Neuronal stem cell (in vitro differentiated cells): ENCODE results near the gene TIMP2.

Source experiments
- DNase-seq: peaks from one replicate; pipeline ENCODE4 v3.0.0-alpha.2; 2013; ENCODE audit warnings: low spot score
- H2AFZ ChIP-seq: one replicate; pipeline ENCODE4 v1.6.1; 2013; ENCODE audit warnings: mild to moderate bottlenecking, low read length, inconsistent platforms
- H2AK5ac ChIP-seq: 2 replicates; pipeline ENCODE4 v1.6.1; 2013; ENCODE audit warnings: low read depth, mild to moderate bottlenecking, inconsistent platforms, low read length, moderate library complexity, mixed read lengths
- H2BK120ac ChIP-seq: 2 replicates; pipeline ENCODE4 v1.6.1; 2013; ENCODE audit warnings: low read depth, mild to moderate bottlenecking, inconsistent platforms, low read length, moderate library complexity, mixed read lengths
- H2BK12ac ChIP-seq: one replicate; pipeline ENCODE4 v1.6.1; 2013; ENCODE audit warnings: low read length, inconsistent platforms
- H2BK15ac ChIP-seq: 2 replicates; pipeline ENCODE4 v1.6.1; 2013; ENCODE audit warnings: mild to moderate bottlenecking, low read length, inconsistent platforms, mixed read lengths
- H2BK5ac ChIP-seq: one replicate; pipeline ENCODE4 v1.6.1; 2013; ENCODE audit warnings: inconsistent platforms, mild to moderate bottlenecking, low read length, moderate library complexity
- H3K14ac ChIP-seq: one replicate; pipeline ENCODE4 v1.6.1; 2013; ENCODE audit warnings: low read length, inconsistent platforms
- H3K18ac ChIP-seq: 2 replicates; pipeline ENCODE4 v1.6.1; 2013; ENCODE audit warnings: low read length, inconsistent platforms
- H3K23ac ChIP-seq: 2 replicates; pipeline ENCODE4 v1.6.1; 2013; ENCODE audit warnings: low read depth, mild to moderate bottlenecking, mixed read lengths, low read length, inconsistent platforms; ENCODE audit not compliant: poor library complexity
- H3K27ac ChIP-seq: replicated peaks from 3 replicates; pipeline ENCODE4 v1.5.1; 2013; ENCODE audit warnings: low read length, inconsistent platforms
- H3K27me3 ChIP-seq, 3 experiments: 2 replicates each; pipeline ENCODE4 v1.6.1; 2013; ENCODE audit warnings: low read length in 3 of 3, mild to moderate bottlenecking in 2 of 3, inconsistent platforms in 1 of 3, low read depth in 1 of 3, mixed read lengths in 1 of 3, moderate library complexity in 1 of 3; ENCODE audit not compliant: control insufficient read depth in 3 of 3, insufficient read depth in 3 of 3
- H3K36me3 ChIP-seq, 2 donors: replicated peaks in 1 of 2; 2 replicates each; pipeline ENCODE4 v1.6.1; 2013; ENCODE audit warnings: low read length in 2 of 2; ENCODE audit not compliant: control insufficient read depth in 2 of 2, insufficient read depth in 2 of 2
- H3K4ac ChIP-seq: 2 replicates; pipeline ENCODE4 v1.6.1; 2013; ENCODE audit warnings: inconsistent platforms, mild to moderate bottlenecking, low read length, moderate library complexity
- H3K4me1 ChIP-seq, 2 donors: 1 replicate in 1 of 2; 2 replicates in 1 of 2; pipeline ENCODE4 v1.6.1; 2013; ENCODE audit warnings: low read length in 2 of 2, low read depth in 1 of 2; ENCODE audit not compliant: control insufficient read depth in 2 of 2, insufficient read depth in 1 of 2
- H3K4me2 ChIP-seq: one replicate; pipeline ENCODE4 v1.6.1; 2013; ENCODE audit warnings: mild to moderate bottlenecking, low read length, inconsistent platforms; ENCODE audit not compliant: insufficient read depth, poor library complexity, severe bottlenecking
- H3K4me3 ChIP-seq, 2 donors: 2 replicates each; pipeline ENCODE4 v1.5.1; 2013; ENCODE audit warnings: low read length in 2 of 2, mild to moderate bottlenecking in 2 of 2, inconsistent platforms in 1 of 2, moderate library complexity in 1 of 2
- H3K79me1 ChIP-seq: one replicate; pipeline ENCODE4 v1.6.1; 2013; ENCODE audit warnings: low read depth, mild to moderate bottlenecking, inconsistent platforms, low read length, moderate library complexity
- H3K9ac ChIP-seq: one replicate; pipeline ENCODE4 v1.6.1; 2013; ENCODE audit warnings: mild to moderate bottlenecking, low read depth, low read length, inconsistent platforms; ENCODE audit not compliant: poor library complexity
- H3K9me3 ChIP-seq, 2 donors: replicated peaks in 1 of 2; 2 replicates each; pipeline versions ENCODE3 to v1.6.1; 2013; ENCODE audit warnings: low read length in 2 of 2, mild to moderate bottlenecking in 2 of 2, inconsistent platforms in 1 of 2, low read depth in 1 of 2, mixed read lengths in 1 of 2, moderate library complexity in 1 of 2; ENCODE audit not compliant: control insufficient read depth in 2 of 2, insufficient read depth in 1 of 2
- H4K8ac ChIP-seq: one replicate; pipeline ENCODE4 v1.6.1; 2013; ENCODE audit warnings: low read depth, mild to moderate bottlenecking, inconsistent platforms, low read length, moderate library complexity
- H4K91ac ChIP-seq: one replicate; pipeline ENCODE4 v1.6.1; 2013; ENCODE audit warnings: low read length, low read depth, mild to moderate bottlenecking, inconsistent platforms; ENCODE audit not compliant: poor library complexity
- WGBS, 2 donors: extraction: QIAGEN DNeasy Blood & Tissue Kit; methylation state at CpG; one replicate each; pipeline ENCODE4 v1.1.7; 2013; ENCODE audit warnings: missing lambda C conversion rate in 2 of 2, mixed read lengths in 1 of 2; ENCODE audit not compliant: insufficient read length in 2 of 2, insufficient replicate concordance in 1 of 2; ENCODE audit errors: extremely low coverage in 2 of 2; 5-methylcytosine and 5-hydroxymethylcytosine counted together

Gene TIMP2

DNA sequence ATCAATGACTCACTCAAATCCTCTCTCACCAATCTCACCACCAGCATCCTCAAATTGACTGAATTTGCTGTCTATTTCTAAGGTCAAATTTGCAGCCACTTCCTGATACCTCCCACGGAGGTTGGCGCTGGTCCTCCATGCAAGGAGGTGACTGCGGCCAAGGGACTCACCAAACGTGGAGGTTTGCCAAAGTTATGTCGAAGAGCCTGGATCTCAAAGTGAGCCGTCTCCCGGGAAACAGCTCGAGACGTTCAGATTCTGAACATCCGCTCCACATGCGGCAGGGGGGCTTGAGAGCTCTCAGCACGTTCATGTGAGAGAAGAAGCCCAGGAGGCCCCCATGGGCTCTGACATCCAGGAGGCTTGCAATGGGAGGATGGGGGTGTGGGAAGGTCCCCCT, 31.9 kb upstream of the TIMP2 start:
- Histone ChIP-seq H2AK5ac (no peak overlapping the region), H3K4me1 (peaks cover 9 to 30% of the 10 kb centered on the region in 2 donors), H2BK5ac (peak overlapping the region; percentile 39), H2BK120ac (no peak overlapping the region), H4K8ac (no peak overlapping the region), H4K91ac (no peak overlapping the region), H3K18ac (no peak overlapping the region), H3K27me3 (no peaks in the 10 kb centered on the region), H3K4me3 (no peak overlapping the region), H2BK15ac (no peak overlapping the region), H3K9me3 (peaks cover 0 to 3% of the 10 kb centered on the region in 2 donors), H3K14ac (peak overlapping the region; percentile 21), H2AFZ (no peak overlapping the region), H3K36me3 (no peaks in the 10 kb centered on the region), H2BK12ac (no peak overlapping the region), H3K4me2 (peak overlapping the region; percentile 11), H3K23ac (no peak overlapping the region), H3K9ac (no peak overlapping the region), H3K4ac (no peak overlapping the region), H3K27ac (no peak overlapping the region), H3K79me1 (no peaks in the 10 kb centered on the region)
- WGBS, 2 donors: no CpG with 5 or more reads among the region's 12 CpGs
- no peak for DNase-seq

DNA sequence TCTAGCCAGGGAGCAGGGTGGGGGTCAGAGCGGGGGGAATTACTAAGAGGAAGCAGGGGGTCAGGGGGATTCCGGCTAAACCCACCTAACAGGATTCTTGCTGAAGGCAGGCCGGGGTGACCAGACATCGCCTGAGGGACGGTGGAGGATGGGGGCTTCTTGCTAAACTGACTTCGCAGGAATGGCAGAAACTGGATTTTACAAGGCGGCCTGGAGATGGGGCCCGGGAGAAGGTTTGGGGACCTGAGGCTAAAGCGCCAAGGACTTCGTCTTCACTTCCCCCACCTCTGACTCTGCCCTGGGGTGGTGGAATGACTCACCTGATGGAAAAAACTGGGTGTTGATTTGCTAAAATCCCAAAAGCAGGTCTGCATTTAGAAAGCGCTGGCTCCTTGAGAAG, 31.1 kb upstream of the TIMP2 start:
- no CpG with 5 or more reads among the region's 11 CpGs for WGBS, 2 donors
- H3K18ac ChIP-seq: no peak overlapping the region
- no peak overlapping the region for H4K91ac ChIP-seq

DNA sequence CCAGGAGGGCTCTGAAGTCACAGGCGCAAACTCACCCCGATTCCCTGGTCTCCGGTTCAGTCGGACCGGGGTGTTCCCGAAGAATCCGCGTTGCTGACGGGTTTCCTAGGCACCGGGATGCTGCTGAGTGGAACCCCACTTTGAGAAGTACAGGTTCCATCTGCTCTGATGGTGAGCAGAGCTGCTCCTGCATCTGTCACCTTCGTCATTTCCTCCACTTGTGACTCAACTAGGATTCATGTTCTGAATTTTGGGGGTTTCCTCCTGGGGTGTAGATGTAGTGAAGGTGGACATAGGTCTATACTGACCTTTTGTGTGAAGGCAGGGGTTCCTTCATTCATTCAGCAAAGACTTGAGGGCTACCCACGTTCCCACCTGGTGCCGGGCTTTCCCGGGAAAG, 29.5 kb upstream of the TIMP2 start:
- WGBS, 2 donors: no CpG with 5 or more reads among the region's 14 CpGs
- no peak for DNase-seq
- Histone ChIP-seq H3K27ac (no peak overlapping the region), H2AFZ (no peak overlapping the region), H2BK12ac (no peak overlapping the region), H4K91ac (no peak overlapping the region), H2BK15ac (peak overlapping the region; percentile 47), H2BK120ac (no peak overlapping the region), H3K4me3 (no peak overlapping the region), H3K4me1 (peaks cover 9 to 36% of the 10 kb centered on the region in 2 donors), H3K36me3 (no peaks in the 10 kb centered on the region), H3K27me3 (no peaks in the 10 kb centered on the region), H2AK5ac (peak overlapping the region; percentile 88), H4K8ac (no peak overlapping the region), H2BK5ac (no peak overlapping the region), H3K4me2 (no peak overlapping the region), H3K79me1 (no peaks in the 10 kb centered on the region), H3K23ac (no peak overlapping the region), H3K18ac (peak overlapping the region; percentile 75), H3K14ac (no peak overlapping the region), H3K9me3 (peaks cover 5 to 12% of the 10 kb centered on the region in 2 donors), H3K4ac (no peak overlapping the region), H3K9ac (no peak overlapping the region)

More for the DNA sequence above, 31.1 kb upstream of the TIMP2 start:
- H2BK15ac ChIP-seq: no peak overlapping the region
- no peak overlapping the region for H2BK5ac ChIP-seq
- no peak overlapping the region for H2BK120ac ChIP-seq
- no peak overlapping the region for H2AFZ ChIP-seq
- no peak overlapping the region for H2BK12ac ChIP-seq
- H3K4me3 ChIP-seq: no peak overlapping the region
- DNase-seq: no peak
- H3K36me3 ChIP-seq: no peaks in the 10 kb centered on the region
- no peak overlapping the region for H3K4ac ChIP-seq
- peaks cover 9 to 36% of the 10 kb centered on the region in 2 donors for H3K4me1 ChIP-seq
- peaks cover 0 to 3% of the 10 kb centered on the region in 2 donors for H3K9me3 ChIP-seq
- H3K4me2 ChIP-seq: no peak overlapping the region
- H3K27ac ChIP-seq: no peak overlapping the region
- H3K9ac ChIP-seq: no peak overlapping the region
- H3K79me1 ChIP-seq: no peaks in the 10 kb centered on the region
- no peak overlapping the region for H4K8ac ChIP-seq
- peak overlapping the region; percentile 20 for H2AK5ac ChIP-seq
- no peak overlapping the region for H3K23ac ChIP-seq
- no peak overlapping the region for H3K14ac ChIP-seq
- no peaks in the 10 kb centered on the region for H3K27me3 ChIP-seq

DNA sequence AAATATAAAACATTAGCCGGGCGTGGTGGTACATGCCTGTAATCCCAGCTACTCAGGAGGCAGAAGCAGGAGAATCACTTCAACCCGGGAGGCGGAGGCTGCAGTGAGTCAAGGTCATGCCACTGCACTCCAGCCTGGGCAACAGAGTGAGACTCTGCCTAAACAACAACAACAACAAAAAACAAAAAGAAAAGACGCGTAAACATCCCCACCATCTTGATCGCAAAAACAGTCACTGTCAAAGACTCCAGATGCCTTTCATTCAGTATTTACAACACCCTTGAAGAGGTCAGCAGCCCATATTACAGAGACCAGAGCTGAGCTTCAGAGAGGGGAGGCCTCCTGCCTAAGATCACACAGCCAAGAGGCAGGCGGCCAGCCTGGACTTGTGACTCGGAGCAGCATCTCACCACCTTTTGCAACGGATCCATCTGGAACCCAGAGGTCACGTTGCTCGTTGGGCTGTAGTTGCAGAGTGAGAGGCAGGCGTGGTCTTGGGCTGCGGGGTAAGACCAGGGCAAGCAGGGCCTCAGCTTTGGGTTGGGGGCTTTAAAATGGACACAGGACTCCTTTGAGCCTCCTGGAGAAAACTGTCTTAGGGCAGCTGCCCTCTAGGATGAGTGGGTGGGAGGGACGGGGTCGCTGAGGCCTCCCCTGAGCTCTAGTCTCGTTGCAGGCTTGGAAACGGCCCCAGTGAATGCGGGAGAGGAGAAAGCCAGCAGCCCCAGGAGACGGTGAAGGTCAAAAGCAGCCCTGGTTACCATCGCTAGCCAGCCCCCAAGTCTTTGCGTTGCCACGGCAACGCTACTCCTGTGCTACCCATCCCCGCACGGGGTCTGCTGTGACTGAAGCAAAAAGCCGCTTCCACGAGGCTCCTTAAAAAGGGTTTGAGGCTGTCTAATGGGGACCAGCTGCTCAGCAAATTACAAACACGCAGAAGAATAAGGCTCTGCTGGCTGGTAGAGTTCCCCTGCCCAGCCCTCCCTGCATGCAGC, 28.5 kb upstream of the TIMP2 start:
- Histone ChIP-seq H3K9ac (no peak overlapping the region), H3K4me1 (peaks cover 8 to 36% of the 10 kb centered on the region in 2 donors), H3K14ac (no peak overlapping the region), H3K27ac (no peak overlapping the region), H3K36me3 (no peaks in the 10 kb centered on the region), H3K4me2 (no peak overlapping the region), H3K18ac (peak overlapping the region; percentile 44), H4K8ac (no peak overlapping the region), H3K27me3 (no peaks in the 10 kb centered on the region), H3K79me1 (no peaks in the 10 kb centered on the region), H2BK5ac (no peak overlapping the region), H2AK5ac (peak overlapping the region; percentile 88), H3K23ac (peak overlapping the region; percentile 2), H3K9me3 (peaks cover 5 to 12% of the 10 kb centered on the region in 2 donors), H3K4me3 (no peak overlapping the region), H2AFZ (peak overlapping the region; percentile 4), H4K91ac (no peak overlapping the region), H3K4ac (no peak overlapping the region), H2BK12ac (peak overlapping the region; percentile 30), H2BK15ac (peak overlapping the region; percentile 34), H2BK120ac (no peak overlapping the region)
- DNase-seq: no peak
- WGBS, 2 donors: no CpG with 5 or more reads among the region's 29 CpGs
